Stimulated activated CD4-positive, alpha-beta T cell treated with anti-CD3 and anti-CD28 coated beads, Interleukin-15, amount 100 ng/mL, for 24 hours (primary cell): ENCODE data around the gene EIPR1.

Source experiments
- DNase-seq: peaks from one replicate; pipeline ENCODE4 v3.0.0-alpha.2; 2020

The EIPR1 gene

GRCh38 chr2:3321825-3322224 is 55.8 kb downstream of the EIPR1 start:
- DNase-seq, result no peak

GRCh38 chr2:3320910-3321605 is 56.6 kb downstream of the EIPR1 start:
- DNase-seq, result no peak

- no peak for DNase-seq
Measured at GRCh38 chr2:3319745-3320566, 57.7 kb downstream of the EIPR1 start.

DNA sequence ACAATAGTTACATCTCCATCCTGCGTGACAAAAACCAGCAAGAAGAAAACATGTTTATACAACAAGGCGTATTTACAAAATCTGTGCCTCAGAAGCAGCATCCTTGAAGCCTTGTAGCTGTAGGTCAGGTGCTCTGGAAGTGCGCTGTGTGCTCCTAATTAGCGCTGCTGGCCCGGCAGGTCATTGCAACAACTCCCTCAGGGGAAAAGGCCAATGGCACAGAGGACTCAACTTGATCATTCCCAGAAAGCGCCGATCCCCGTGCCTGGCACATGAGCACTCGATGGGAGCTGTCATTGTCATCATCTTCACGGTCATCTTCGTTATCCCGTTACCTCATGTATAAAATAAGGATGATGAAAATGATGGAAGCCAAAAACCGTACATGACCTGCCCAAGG is 58.5 kb downstream of the EIPR1 start:
- DNase-seq, result no peak

GRCh38 chr2:3317871-3318590 is 59.6 kb downstream of the EIPR1 start:
- DNase-seq, result no peak

GRCh38 chr2:3317277-3317685 is 60.3 kb downstream of the EIPR1 start:
- no peak for DNase-seq

DNA sequence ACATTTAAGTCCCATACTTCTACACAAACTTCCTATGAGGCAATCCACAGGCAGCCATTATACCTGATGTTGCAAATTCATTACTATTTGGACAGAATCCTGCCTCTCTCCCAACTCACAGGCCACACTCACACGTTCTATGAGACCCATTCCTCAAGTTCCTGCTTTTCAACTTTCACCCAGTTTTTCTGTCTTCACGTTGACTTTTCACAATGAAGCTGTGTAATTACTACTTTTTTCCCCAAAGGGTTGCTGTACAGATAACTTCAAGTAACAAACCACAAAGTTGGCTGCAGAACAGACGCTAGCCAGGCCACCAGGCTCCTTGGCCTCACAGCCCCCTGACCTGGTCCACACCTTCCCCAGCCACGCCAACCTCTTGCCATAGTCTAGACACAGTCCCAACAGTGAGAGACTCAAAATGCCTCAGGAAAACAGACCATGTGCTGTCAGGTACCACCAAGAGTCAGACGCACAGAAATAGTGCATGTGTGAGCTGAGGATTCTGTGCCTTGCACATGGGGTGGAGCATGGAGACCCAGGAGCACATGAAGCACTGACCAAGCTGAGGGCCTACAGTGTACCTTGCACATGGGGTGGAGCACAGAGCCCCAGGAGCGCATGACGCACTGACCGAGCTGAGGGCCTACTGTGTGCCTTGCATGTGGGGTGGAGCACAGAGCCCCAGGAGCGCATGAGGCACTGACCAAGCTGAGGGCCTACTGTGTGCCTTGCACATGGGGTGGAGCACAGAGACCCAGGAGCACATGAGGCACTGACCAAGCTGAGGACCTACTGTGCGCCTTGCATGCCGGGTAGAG is 61.0 kb downstream of the EIPR1 start:
- no peak for DNase-seq

DNA sequence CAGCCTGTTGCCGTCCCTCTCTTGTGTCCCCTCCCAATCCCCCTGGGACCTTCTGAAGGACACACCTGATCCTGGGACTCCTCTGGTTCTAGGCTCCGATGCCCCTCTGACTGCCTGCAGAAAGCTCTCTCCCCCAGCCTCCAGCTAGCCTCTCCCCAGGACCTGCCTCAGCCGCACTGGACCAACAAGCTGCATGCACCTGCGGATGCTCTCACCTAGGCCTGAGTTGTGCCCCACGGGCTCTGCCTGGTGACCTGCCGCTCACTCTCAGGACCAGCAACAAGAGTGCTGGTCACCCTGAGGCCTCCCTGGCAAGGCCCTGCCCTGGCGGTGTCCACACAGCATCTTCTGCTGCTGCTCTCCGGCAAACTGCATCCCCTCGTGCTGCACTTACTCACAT is 63.0 kb downstream of the EIPR1 start:
- no peak for DNase-seq

DNA sequence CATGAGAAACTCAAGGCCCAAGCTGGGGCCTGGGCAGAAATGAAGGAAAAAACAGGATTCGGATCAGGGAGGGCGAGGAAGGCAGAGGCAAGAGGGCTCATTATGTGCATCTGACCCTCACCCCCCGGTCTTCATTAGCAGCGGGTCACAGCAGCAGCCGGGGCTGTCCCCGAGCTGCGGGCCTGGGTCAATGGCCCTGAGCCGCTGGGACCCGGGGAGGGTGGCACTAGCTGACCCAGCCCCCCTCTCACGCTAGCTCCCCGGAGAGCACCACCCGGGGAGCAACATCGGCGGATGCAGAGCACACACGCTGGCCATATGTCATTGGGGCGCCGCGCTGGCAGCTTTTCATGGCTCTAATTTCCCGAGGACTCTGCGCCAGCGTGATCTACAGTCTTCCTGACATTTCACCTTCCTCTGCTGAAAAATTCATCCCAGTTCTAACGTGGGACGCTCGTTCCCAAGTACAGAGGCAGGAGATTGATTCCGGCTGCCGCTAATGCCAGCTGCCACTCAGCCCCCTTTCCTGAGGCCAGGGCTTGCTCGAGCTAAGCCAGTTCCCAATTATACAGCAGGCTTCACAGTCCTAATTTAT is 63.7 kb downstream of the EIPR1 start:
- no peak for DNase-seq

DNA sequence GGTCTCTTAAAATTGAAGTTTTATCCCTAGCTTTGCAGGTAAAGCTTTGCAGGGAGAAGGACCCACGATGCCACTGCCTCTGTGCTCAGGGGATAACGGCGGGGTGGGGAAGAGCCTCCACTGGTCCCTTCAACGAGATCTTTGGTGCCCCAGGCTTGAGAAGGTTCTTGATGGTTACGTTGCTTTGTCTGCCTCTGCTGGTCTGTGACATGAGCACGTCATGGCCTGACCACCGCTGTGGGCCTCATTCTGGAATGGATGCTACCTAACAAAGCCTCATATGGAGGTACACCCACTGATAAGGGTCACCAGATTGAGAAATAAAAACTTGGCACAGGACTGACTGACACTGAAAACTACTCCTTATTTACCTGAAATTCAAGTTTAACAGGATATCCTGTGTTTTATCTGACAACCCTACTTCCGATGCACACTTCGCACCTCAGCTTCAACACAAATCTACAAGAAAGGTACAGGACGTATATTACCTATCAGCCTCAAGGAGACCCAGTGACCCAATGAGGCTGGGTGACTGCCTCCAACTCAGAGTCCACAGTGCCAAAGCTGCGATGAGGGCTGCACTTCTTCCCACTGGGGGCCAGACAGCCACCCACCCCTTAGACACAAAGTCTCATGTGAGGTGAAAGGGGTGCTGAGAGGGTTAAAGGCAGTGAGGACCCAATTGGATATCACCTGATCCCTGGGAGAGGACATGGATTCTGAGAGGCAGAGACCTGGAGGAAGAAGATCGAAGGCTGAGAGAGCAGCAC is 64.9 kb downstream of the EIPR1 start:
- no peak for DNase-seq

DNA sequence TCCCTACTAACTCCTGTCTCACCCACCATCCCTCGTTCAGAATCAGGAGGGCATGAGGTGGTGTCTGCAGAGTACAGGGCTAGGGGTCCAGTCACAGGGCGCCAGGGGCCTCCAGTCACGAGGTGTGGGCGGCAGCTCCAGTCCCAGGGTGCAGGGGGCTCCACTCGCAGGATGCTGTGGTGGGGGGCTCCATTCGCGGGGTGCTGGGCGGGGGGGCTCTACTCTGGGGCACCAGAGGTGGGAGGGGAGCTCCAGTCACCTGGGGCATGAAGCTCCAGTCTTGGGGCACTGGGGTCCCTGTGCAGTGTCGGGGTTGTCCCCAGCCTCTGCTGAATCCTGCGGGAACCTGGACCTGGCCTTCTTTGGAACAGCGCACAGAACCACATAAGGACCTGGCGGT is 66.0 kb downstream of the EIPR1 start:
- no peak for DNase-seq

GRCh38 chr2:3309496-3310355 is 67.9 kb downstream of the EIPR1 start:
- no peak for DNase-seq

DNA sequence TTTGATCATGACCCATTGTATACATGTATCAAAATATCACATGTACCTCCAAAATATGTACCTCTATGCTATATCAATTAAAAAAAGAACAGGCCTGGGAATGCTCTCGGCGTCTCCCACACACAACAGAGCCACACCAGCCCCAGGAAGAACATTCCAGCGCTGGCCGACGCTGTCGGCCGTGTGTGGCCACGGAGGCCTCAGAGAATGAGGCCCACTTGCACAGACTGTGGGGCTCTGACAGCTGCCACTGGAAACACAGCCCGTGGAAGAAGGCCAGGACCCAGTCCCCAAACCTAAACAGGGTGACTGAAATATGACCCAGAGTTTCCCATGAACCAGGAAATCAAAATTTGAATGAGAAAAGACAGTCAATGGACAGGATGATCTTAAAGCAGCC is 69.7 kb downstream of the EIPR1 start:
- no peak for DNase-seq

DNA sequence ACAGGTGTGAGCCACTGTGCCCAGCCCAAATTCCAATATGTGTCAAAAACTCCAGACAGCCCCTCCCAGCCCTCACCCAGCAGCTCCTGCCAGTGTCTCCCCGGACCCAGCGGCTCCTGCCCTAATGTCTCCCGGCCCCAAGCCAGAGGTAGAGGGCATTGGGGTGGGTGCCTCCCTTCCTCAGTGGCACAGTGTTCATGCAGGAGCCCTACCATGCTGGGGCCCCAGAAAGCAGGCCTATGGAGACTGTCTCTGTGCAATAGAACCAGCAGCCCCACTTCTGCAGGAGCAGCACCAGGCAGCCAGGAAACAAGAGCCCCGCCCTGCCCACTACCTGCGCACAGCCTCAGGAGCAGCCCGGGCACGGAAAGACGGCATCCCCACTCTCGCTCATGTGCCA is 70.4 kb downstream of the EIPR1 start:
- DNase-seq, result no peak

DNA sequence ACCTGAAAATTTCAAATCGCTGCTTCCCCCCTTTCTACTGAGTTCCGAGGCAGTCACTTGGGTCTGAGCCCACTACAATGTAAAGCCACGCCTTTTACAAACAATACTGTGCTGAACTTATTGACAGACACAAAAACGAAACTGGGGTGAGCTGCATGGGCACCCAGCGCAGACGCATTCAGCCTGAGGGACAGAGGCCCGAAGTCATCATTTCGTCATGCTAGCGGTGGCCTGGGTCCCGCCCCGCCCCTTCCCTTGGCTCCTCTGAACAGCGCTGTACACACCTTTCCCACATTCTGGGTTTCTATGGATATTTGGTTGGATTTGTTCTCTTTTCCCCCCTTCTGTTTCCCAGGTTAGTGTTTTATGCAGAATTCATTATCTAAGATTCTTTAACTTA is 71.7 kb downstream of the EIPR1 start:
- no peak for DNase-seq

DNA sequence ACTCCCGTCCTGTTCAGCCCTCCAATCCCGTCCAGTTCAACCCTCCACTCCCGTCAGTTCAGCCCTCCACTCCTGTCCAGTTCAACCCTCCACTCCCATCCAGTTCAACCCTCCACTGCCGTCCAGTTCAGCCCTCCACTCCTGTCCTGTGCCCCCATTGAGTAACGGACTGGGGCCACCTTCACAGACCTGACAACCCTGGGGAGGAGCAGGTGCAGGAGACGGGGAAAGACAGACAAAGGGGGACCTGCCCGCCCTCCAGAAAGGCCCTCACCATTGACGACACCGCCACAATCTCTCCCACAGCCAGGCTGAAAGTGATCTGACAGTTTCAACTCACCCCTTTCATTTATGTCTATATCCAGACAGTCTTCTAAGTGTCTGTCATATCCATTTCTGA is 72.2 kb downstream of the EIPR1 start:
- no peak for DNase-seq

GRCh38 chr2:3303583-3304406 is 73.8 kb downstream of the EIPR1 start:
- peak; percentile 85 for DNase-seq

- DNase-seq, result no peak
Measured at GRCh38 chr2:3302751-3303582, 74.7 kb downstream of the EIPR1 start.

- DNase-seq, result no peak
Measured at GRCh38 chr2:3302421-3302750, 75.2 kb downstream of the EIPR1 start.
